Hepatocyte (in vitro differentiated cells): Measurements from ENCODE around the gene ARHGAP15. TPM values are rescaled to one million over a fixed set of nuclear protein-coding genes. Genes with fewer than 3 reads are reported as not detected.

Source experiments
- DNase-seq: peaks from one replicate; pipeline ENCODE4 v3.0.0-alpha.2; 2016; ENCODE audit warnings: low spot score
- H2AFZ ChIP-seq: fragments of 200-600 bp; sonication (generic); 2 replicates; pipeline ENCODE4 v1.6.0; 2016; ENCODE audit warnings: antibody characterized with exemption, mild to moderate bottlenecking
- H3K27ac ChIP-seq: fragments of 200-600 bp; sonication (generic); 2 replicates; pipeline ENCODE4 v1.5.1; 2016; ENCODE audit warnings: mild to moderate bottlenecking
- H3K27me3 ChIP-seq: fragments of 200-600 bp; sonication (generic); 2 replicates; pipeline ENCODE4 v1.6.1; 2016
- H3K36me3 ChIP-seq: fragments of 200-600 bp; sonication (generic); replicated peaks from 2 replicates; pipeline ENCODE4 v1.5.1; 2016; ENCODE audit warnings: low read depth; ENCODE audit not compliant: insufficient read depth
- H3K4me1 ChIP-seq: fragments of 200-600 bp; sonication (generic); 2 replicates; pipeline ENCODE4 v1.5.1; 2016; ENCODE audit warnings: mild to moderate bottlenecking, moderate library complexity; ENCODE audit not compliant: insufficient read depth
- H3K4me2 ChIP-seq: fragments of 200-600 bp; sonication (generic); 2 replicates; pipeline ENCODE4 v1.6.0; 2016
- H3K4me3 ChIP-seq: fragments of 200-600 bp; sonication (generic); 2 replicates; pipeline ENCODE4 v1.5.1; 2016; ENCODE audit warnings: mild to moderate bottlenecking
- H3K79me2 ChIP-seq: fragments of 200-600 bp; sonication (generic); 2 replicates; pipeline ENCODE4 v1.6.0; 2017; ENCODE audit warnings: mild to moderate bottlenecking
- H3K9me2 ChIP-seq: fragments of 200-600 bp; sonication (generic); replicated peaks from 2 replicates; pipeline ENCODE4 v1.6.0; 2017; ENCODE audit warnings: mild to moderate bottlenecking; ENCODE audit not compliant: insufficient read depth
- H3K9me3 ChIP-seq: fragments of 200-600 bp; sonication (generic); 2 replicates; pipeline ENCODE4 v1.5.1; 2016; ENCODE audit warnings: low read depth, mild to moderate bottlenecking
- H4K20me1 ChIP-seq: fragments of 200-600 bp; sonication (generic); 2 replicates; pipeline ENCODE4 v1.6.0; 2016; ENCODE audit warnings: mild to moderate bottlenecking; ENCODE audit not compliant: insufficient read depth, poor library complexity, severe bottlenecking
- CTCF ChIP-seq: fragments of 200-600 bp; sonication (generic); IDR thresholded peaks from 2 replicates; pipeline ENCODE4 v1.5.1; 2016; ENCODE audit warnings: antibody characterized with exemption, mild to moderate bottlenecking; ENCODE audit not compliant: poor library complexity
- EZH2 ChIP-seq: fragments of 200-600 bp; sonication (generic); IDR thresholded peaks from 2 replicates; pipeline ENCODE4 v1.6.1; 2016; ENCODE audit warnings: antibody characterized with exemption, mild to moderate bottlenecking, borderline replicate concordance
- EZH2phosphoT487 ChIP-seq: fragments of 200-600 bp; sonication (generic); IDR thresholded peaks from one replicate; pipeline ENCODE4 v1.6.1; 2018; ENCODE audit warnings: antibody characterized with exemption, mild to moderate bottlenecking, low read depth, moderate library complexity; ENCODE audit not compliant: unreplicated experiment, severe bottlenecking
- WGBS: methylation state at CpG from one replicate; pipeline ENCODE4 v1.1.6; 2016; ENCODE audit warnings: low lambda C conversion rate; ENCODE audit errors: missing lambda C conversion rate; 5-methylcytosine and 5-hydroxymethylcytosine counted together
- polyA plus RNA-seq: library from polyadenylated mRNA; unstranded; fragments of >200 nt; fragmentation: Nextera tagmentation; extraction: Ambion mirVana; gene quantifications from 2 replicates; pipeline ENCODE4 v1.2.1, GENCODE V29; 2016
- total RNA-seq: library from RNA; depleted of rRNA; stranded (reverse); fragments of >200 nt; gene quantifications from 2 replicates; pipeline ENCODE4 v1.2.3, GENCODE V29; 2014

ARHGAP15 gene
- total and polyA plus RNA-seq, 2 experiments from 2014 or later = 0.17 TPM; not detected in 1

GRCh38 chr2:143433840-143434239 is 304.6 kb downstream of the ARHGAP15 start:
- Histone ChIP-seq H3K4me1 (no peaks in the 10 kb centered on the region), H3K27ac (no peak overlapping the region), H3K9me3 (no peaks in the 10 kb centered on the region), H4K20me1 (no peaks in the 10 kb centered on the region), H2AFZ (no peak overlapping the region), H3K27me3 (no peaks in the 10 kb centered on the region), H3K9me2 (no peaks in the 10 kb centered on the region), H3K79me2 (no peaks in the 10 kb centered on the region), H3K4me3 (no peak overlapping the region), H3K4me2 (peak overlapping the region; percentile 22), H3K36me3 (no peaks in the 10 kb centered on the region)
- DNase-seq = no peak
- no peak for TF ChIP-seq EZH2phosphoT487
- no peak for TF ChIP-seq EZH2
- TF ChIP-seq CTCF = no peak

- Histone ChIP-seq H3K27me3 (no peaks in the 10 kb centered on the region), H3K36me3 (no peaks in the 10 kb centered on the region), H3K9me2 (no peaks in the 10 kb centered on the region), H4K20me1 (no peaks in the 10 kb centered on the region), H3K4me1 (no peaks in the 10 kb centered on the region), H3K9me3 (no peaks in the 10 kb centered on the region), H3K79me2 (no peaks in the 10 kb centered on the region), H3K27ac (no peak overlapping the region), H2AFZ (no peak overlapping the region), H3K4me2 (no peak overlapping the region), H3K4me3 (no peak overlapping the region)
- DNase-seq = no peak
- WGBS = 86% methylated on average over 3 of the region's 3 CpGs
- no peak for TF ChIP-seq EZH2
- TF ChIP-seq CTCF = no peak
- TF ChIP-seq EZH2phosphoT487 = no peak
Measured at GRCh38 chr2:143434445-143434844, 305.2 kb downstream of the ARHGAP15 start.

- no peak for DNase-seq
- H3K9me3 ChIP-seq = no peaks in the 10 kb centered on the region
- no peaks in the 10 kb centered on the region for H3K9me2 ChIP-seq
- H3K79me2 ChIP-seq = no peaks in the 10 kb centered on the region
- H3K36me3 ChIP-seq = no peaks in the 10 kb centered on the region
- 64% methylated on average over 6 of the region's 6 CpGs for WGBS
- no peak overlapping the region for H3K4me2 ChIP-seq
- no peaks in the 10 kb centered on the region for H3K4me1 ChIP-seq
- no peak overlapping the region for H3K27ac ChIP-seq
- no peak overlapping the region for H2AFZ ChIP-seq
- no peak for TF ChIP-seq EZH2phosphoT487
- TF ChIP-seq EZH2 = no peak
- no peak for TF ChIP-seq CTCF
- H3K27me3 ChIP-seq = no peaks in the 10 kb centered on the region
- H4K20me1 ChIP-seq = no peaks in the 10 kb centered on the region
- H3K4me3 ChIP-seq = no peak overlapping the region
Measured at GRCh38 chr2:143435131-143435530, 305.9 kb downstream of the ARHGAP15 start.

- Histone ChIP-seq H3K4me2 (no peak overlapping the region), H3K4me1 (no peaks in the 10 kb centered on the region), H3K9me2 (no peaks in the 10 kb centered on the region), H3K27ac (no peak overlapping the region), H2AFZ (no peak overlapping the region), H4K20me1 (no peaks in the 10 kb centered on the region), H3K27me3 (no peaks in the 10 kb centered on the region), H3K4me3 (no peak overlapping the region), H3K79me2 (no peaks in the 10 kb centered on the region), H3K36me3 (no peaks in the 10 kb centered on the region), H3K9me3 (no peaks in the 10 kb centered on the region)
- no peak for DNase-seq
- no peak for TF ChIP-seq EZH2phosphoT487
- no peak for TF ChIP-seq EZH2
- no peak for TF ChIP-seq CTCF
- WGBS = 96% methylated on average over 2 of the region's 2 CpGs
Measured at GRCh38 chr2:143436951-143437350, 307.7 kb downstream of the ARHGAP15 start.
